ENCODE results near the gene ARHGAP31.
A peak's percentile ranks its signal among the peaks of the same experiment; 100 is the strongest.

ARHGAP31 gene

DNA sequence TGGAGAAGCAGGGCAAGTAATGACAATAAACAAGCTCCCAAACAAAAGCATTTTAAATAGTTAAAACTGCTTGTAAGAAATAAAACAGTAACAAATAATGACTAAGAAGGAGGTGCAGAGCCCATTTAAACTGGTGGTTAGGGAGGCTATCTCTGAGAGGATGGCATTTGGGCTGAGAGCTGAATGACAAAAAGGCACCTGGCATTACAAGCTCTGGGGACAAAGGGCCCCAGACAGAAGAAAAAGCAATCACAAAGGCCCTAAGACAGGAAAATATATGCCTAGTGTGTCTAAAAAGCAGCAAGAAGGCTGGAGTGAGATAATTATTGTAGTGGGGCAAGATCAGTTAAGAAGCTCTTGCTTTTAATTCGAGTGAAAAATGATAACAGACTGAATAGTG lies 159.6 kb downstream of the ARHGAP31 start:
- DNase-seq: no peak

GRCh38 chr3:119456469-119456868 lies 162.3 kb downstream of the ARHGAP31 start:
- no peak for DNase-seq

DNA sequence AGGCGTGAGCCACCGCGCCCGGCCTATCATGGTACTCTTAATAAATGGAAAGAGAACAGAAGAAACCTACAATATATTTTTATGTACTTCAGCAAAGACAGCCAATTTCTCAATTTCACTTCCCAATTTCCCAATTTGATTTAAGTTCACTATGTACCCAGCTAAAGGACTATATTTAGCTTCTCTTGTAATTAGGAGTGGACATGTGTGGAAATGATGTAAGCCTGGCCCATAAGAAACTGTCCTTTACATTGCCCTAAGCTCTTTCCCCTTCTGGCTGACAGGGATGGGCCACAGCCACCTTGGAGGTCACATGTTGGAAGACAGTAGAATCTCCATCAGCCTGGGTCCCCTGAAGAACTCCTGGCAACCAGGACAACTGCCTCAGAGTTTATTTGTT lies 163.1 kb downstream of the ARHGAP31 start:
- DNase-seq: no peak

DNA sequence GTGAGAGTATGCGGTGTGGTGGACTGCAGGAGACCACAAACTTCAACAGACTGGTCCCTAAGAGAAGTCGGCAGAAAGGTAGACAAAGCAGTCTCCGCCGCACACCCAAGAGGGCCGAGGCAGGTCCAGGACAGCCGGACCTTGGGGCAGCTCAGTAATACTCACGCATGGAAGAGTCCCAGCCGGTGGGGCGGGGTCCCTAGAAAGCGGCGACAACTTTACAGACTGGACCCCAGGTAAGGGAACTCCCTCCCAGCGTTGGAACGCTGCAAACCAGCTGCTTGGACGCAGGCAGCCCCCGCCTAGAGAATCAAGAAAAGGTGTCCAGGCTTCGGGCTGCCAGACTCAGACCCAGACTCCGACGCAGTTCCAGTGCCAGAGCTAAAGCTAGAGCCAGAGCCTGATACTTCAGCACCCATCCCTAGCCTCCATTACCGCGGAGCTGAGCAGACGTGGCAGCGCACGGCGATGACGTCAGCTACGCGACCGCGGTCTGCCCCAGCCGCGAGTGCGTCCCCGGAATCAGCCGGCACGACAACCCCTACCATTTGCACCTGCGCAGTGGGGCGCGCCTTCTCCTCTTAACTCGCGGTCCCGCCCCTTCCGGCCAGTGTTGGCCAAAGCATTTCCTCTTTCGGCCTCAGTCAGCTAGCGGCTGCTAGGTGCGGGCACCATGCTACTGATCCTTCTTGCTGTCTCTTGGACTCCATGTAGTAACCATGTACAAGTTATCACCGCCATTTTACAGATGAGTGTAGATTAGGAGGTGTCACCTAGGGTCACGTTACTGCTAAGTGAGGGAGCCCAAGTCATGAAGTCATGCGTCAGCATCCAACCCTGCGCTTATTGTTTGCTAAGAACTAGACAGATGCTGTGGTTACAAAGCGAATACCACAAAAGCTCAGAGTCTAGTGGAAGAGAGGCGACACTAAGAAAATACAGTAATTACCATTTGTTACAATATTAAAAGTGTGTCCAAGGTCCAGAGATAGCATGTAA lies 169.3 kb downstream of the ARHGAP31 start, which contains the start of gene TMEM39A:
Gene TMEM39A, minus strand, starts transcription at position 445 of the 999 bp plus-strand sequence. CDS start 1,541 bp downstream, outside the sequence.
- peak; percentile 97 to 99 (median 98) for DNase-seq

- peak in 1 of 5 experiments; percentile 6 for DNase-seq
These were observed 173.9 kb downstream of the ARHGAP31 start for GRCh38 chr3:119468041-119468440.

GRCh38 chr3:119469418-119470189 lies 175.4 kb downstream of the ARHGAP31 start:
- peak in 1 of 5 experiments; percentile 42 for DNase-seq
